ENCODE data around the gene ESCO1. TPM values are rescaled to one million over a fixed set of nuclear protein-coding genes. Genes with fewer than 3 reads are reported as not detected.

The ESCO1 gene
- total and polyA plus RNA-seq, 2 experiments from 2014 or later: 50.4 to 56.8 TPM

GRCh38 chr18:21484851-21485636 lies 115.5 kb downstream of the ESCO1 start:
- H3K79me2 ChIP-seq (replicated peaks; ENCODE audit: insufficient read depth): no peaks in the 10 kb centered on the region
- TF ChIP-seq ZNF114 (CRISPR knock-in tag; IDR thresholded peaks at IDR 0.05): no peak
- TF ChIP-seq EZH2phosphoT487 (IDR thresholded peaks at IDR 0.05; ENCODE audit: unreplicated experiment): no peak
- no peak for TF ChIP-seq POLR2AphosphoS5 (IDR thresholded peaks at IDR 0.05; ENCODE audit: low read depth)
- no peak for TF ChIP-seq ZNF462 (CRISPR knock-in tag; IDR thresholded peaks at IDR 0.05)
- TF ChIP-seq REST (IDR thresholded peaks at IDR 0.05; ENCODE audit: unreplicated experiment): no peak
- TF ChIP-seq JUNB (IDR thresholded peaks at IDR 0.05; ENCODE audit: unreplicated experiment): no peak
- H3K4me3 ChIP-seq: no peak overlapping the region
- H3K27ac ChIP-seq (ENCODE audit: low read depth): no peak overlapping the region
- DNase-seq (ENCODE audit: low spot score) (no peak), ATAC-seq (no peak)
- H3K4me1 Mint-ChIP-seq: peaks cover 15% of the 10 kb centered on the region
- no peak overlapping the region for H3K4me3 Mint-ChIP-seq
- no peaks in the 10 kb centered on the region for H3K9me2 ChIP-seq (ENCODE audit: insufficient read depth)
- H3K4me2 ChIP-seq: peak overlapping the region; percentile 47
- H3K27ac Mint-ChIP-seq: no peak overlapping the region
- peak overlapping the region; percentile 29 for H2AFZ ChIP-seq
- peaks cover 2% of the 10 kb centered on the region for H3K27me3 Mint-ChIP-seq (ENCODE audit: insufficient read depth, low read depth, poor library complexity)
- no peaks in the 10 kb centered on the region for H3K36me3 Mint-ChIP-seq (ENCODE audit: low read depth)
- H3K9me3 Mint-ChIP-seq: no peaks in the 10 kb centered on the region; the same call in 2 of the 3 replicates
- no peaks in the 10 kb centered on the region for H3K36me3 ChIP-seq (ENCODE audit: insufficient read depth)
- no peaks in the 10 kb centered on the region for H3K27me3 ChIP-seq (ENCODE audit: insufficient read depth)
- H3K4me1 ChIP-seq (ENCODE audit: insufficient read depth): peaks cover 10% of the 10 kb centered on the region
- H3F3A ChIP-seq (replicated peaks; ENCODE audit: low read depth): no peaks in the 10 kb centered on the region
- H4K20me1 ChIP-seq (replicated peaks; ENCODE audit: insufficient read depth): no peaks in the 10 kb centered on the region

Measured in GM23338 (cell line).